GM23248 (cell line): Measurements from ENCODE around the gene SLC22A13.

ENCODE experiments used
- EZH2 ChIP-seq: fragments of 200-600 bp; sonication (generic); IDR thresholded peaks from 2 replicates; pipeline ENCODE4 v1.6.1; 2018; ENCODE audit warnings: antibody characterized with exemption, mild to moderate bottlenecking; ENCODE audit not compliant: insufficient read depth, poor library complexity, severe bottlenecking
- EZH2phosphoT487 ChIP-seq: fragments of 200-600 bp; sonication (generic); IDR thresholded peaks from 2 replicates; pipeline ENCODE4 v1.6.1; 2018; ENCODE audit warnings: antibody characterized with exemption, moderate library complexity, mild to moderate bottlenecking, low read depth; ENCODE audit not compliant: insufficient read depth

DNA sequence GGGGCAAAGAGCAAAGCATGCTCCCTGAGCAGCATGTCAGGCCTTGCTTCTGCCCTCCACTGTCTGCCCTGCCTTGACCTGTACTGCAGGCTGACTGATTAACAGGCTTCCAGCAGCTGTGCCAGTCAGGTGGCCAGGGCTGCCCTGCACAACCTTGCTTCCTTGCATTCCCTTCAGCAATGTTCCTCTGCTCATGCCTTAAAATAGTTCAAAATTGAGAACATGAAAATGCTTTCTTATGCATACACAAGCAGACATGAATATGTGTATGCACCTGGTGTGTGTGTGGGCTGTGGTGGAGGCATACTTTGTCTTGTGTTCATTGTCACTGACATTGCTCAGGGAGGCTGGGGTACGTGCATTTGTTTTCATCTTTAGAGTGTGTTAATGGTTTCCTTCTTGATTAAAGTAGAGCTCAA lies 1.2 kb upstream of the SLC22A13 start:
- no peak for TF ChIP-seq EZH2
- no peak for TF ChIP-seq EZH2phosphoT487
